Hepatocyte (in vitro differentiated cells): Measurements from ENCODE around the gene FNDC7.

Experiments
- EZH2 ChIP-seq: fragments of 200-600 bp; sonication (generic); IDR thresholded peaks from 2 replicates; pipeline ENCODE4 v1.6.1; 2016; ENCODE audit warnings: antibody characterized with exemption, mild to moderate bottlenecking, borderline replicate concordance
- EZH2phosphoT487 ChIP-seq: fragments of 200-600 bp; sonication (generic); IDR thresholded peaks from one replicate; pipeline ENCODE4 v1.6.1; 2018; ENCODE audit warnings: antibody characterized with exemption, mild to moderate bottlenecking, low read depth, moderate library complexity; ENCODE audit not compliant: unreplicated experiment, severe bottlenecking

DNA sequence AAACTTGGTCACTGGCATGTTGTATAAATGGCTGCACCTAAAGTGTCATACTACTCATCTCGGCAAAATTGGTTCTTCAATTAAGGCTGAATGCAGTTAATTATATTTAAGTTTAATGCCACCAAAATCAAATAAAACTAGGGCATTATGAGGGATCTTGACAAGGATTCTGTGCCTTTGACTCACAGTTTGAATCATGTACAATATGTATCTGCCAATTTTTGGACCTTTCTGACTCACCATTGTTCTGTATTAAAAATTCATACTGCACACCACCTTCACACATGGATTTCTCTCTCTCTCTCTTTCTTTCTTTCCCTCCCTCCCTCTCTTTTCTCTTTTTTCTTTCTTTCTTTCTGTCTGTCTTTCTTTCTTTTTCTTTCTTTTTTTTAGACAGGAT lies 19.7 kb downstream of the FNDC7 start:
- TF ChIP-seq EZH2phosphoT487 (no peak), EZH2 (no peak)
